MCF 10A (cell line): ENCODE measurements around the gene GDF11. TPM values are rescaled to one million over a fixed set of nuclear protein-coding genes. Genes with fewer than 3 reads are reported as not detected.

Experiments
- BruUV-seq: library from RNA; stranded (reverse); fragments of 400-500 nt; replicated peaks from 2 replicates; lab custom pipeline; 2021; lab: Mats Ljungman, UMichigan
- CTCF ChIA-PET: fragments of 300-600 bp; sonication (Branson Sonifier 250); formaldehyde crosslinking; extraction: SDS; loops from one replicate; lab custom pipeline; 2021; ENCODE audit warnings: antibody characterized with exemption, inconsistent platforms; lab: Yijun Ruan, JAX
- POLR2A ChIA-PET: fragments of 300-600, 350-650 bp; sonication (Branson Sonifier 250); formaldehyde crosslinking; extraction: SDS; loops from one replicate; lab custom pipeline; 2020; ENCODE audit warnings: antibody characterized with exemption, inconsistent platforms; lab: Yijun Ruan, JAX
- DNase-seq: peaks from one replicate; pipeline ENCODE4 v3.0.0-alpha.2; 2018; ENCODE audit not compliant: unreplicated experiment
- H3K27ac Mint-ChIP-seq: one replicate; pipeline ENCODE4 v1.8.0; 2022; ENCODE audit warnings: mild to moderate bottlenecking, low read depth, mixed read lengths; ENCODE audit not compliant: unreplicated experiment
- H3K27me3 Mint-ChIP-seq: one replicate; pipeline ENCODE4 v1.8.0; 2022; ENCODE audit warnings: mixed read lengths; ENCODE audit not compliant: insufficient read depth, unreplicated experiment
- H3K36me3 Mint-ChIP-seq: one replicate; pipeline ENCODE4 v1.8.0; 2022; ENCODE audit warnings: mild to moderate bottlenecking, moderate library complexity, mixed read lengths; ENCODE audit not compliant: insufficient read depth, unreplicated experiment
- H3K4me1 Mint-ChIP-seq: one replicate; pipeline ENCODE4 v1.8.0; 2022; ENCODE audit warnings: mixed read lengths; ENCODE audit not compliant: insufficient read depth, unreplicated experiment
- H3K4me3 Mint-ChIP-seq: one replicate; pipeline ENCODE4 v1.8.0; 2022; ENCODE audit warnings: mild to moderate bottlenecking, moderate library complexity, mixed read lengths; ENCODE audit not compliant: unreplicated experiment
- H3K9me3 Mint-ChIP-seq: one replicate; pipeline ENCODE4 v1.8.0; 2022; ENCODE audit warnings: mixed read lengths; ENCODE audit not compliant: unreplicated experiment
- CTCF ChIP-seq: fragments of 200-600 bp; IDR thresholded peaks from one replicate; pipeline ENCODE4 v1.8.0; 2022; ENCODE audit warnings: antibody characterized with exemption, mild to moderate bottlenecking; ENCODE audit not compliant: unreplicated experiment
- intact Hi-C: fragments of 100-400 bp; cut with micrococcal nuclease; formaldehyde crosslinking; loops from 2 replicates; pipeline ENCODE4 v1.14.1; 2022
- total RNA-seq: library from RNA; stranded (reverse); gene quantifications from 2 replicates; pipeline ENCODE4 v1.2.3, GENCODE V29; 2022

The GDF11 gene
- total RNA-seq, 1 experiment from 2014 or later, result 1.9 TPM

DNA sequence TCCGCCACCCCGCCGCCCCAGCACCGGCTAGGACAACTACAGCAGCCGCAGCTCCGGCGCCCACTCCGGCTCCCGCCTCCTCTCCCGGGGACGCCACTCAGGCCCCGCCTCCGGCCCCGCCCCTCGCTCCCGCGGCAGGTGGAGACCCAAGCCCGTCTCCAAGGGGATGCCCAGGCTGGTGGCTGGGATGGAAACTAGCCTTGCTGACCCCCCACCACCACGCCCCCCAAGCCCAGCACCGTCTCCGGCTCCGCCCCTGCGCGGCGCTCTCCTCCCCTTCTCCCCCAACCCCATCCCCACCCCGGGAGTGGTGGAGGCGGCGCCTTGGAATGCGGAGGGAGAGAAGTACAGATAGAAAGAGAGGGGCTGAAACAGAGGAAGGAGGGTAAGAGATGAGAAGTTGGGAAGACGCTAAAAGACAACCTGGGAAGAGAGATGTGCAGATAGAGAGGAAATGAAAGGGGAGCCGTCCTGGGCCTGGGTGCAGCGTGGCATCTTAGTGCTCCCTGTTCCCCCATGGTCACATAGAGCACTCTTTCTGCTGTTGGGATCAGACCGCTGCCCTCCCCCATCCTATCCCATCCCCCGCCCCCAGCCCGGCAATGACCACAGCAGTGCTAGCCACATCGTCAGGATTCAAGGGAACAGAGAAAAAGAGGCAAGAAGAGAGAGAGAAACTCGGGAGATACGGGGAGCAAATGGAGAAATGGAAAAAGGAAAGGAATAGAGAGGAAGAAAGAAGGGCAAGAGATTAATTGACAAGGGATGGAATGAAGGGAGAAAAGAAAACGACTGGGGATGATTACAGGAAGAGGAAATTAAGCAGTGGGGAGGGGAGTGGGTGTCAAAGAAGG lies 34.9 kb upstream of the GDF11 start, which contains the start of gene ITGA7:
Gene ITGA7 (minus strand): TSS at position 64 of the 854 bp plus-strand sequence. CDS start 222 bp downstream, outside the sequence.
- peaks cover 38% of the 10 kb centered on the region for H3K27me3 Mint-ChIP-seq
- no TSS peak for BruUV-seq
- H3K4me1 Mint-ChIP-seq, result peaks cover 16% of the 10 kb centered on the region
- no peak for DNase-seq
- CTCF ChIA-PET, result no interaction called here
- H3K4me3 Mint-ChIP-seq, result peak within 1 kb of the TSS; percentile 60
- no peak within 1 kb of the TSS for H3K27ac Mint-ChIP-seq
- H3K9me3 Mint-ChIP-seq, result no peaks in the 10 kb centered on the region
- TF ChIP-seq CTCF, result no peak
- H3K36me3 Mint-ChIP-seq, result no peaks in the 10 kb centered on the region
- POLR2A ChIA-PET, result no interaction called here
- intact Hi-C loops, result no loop called here

- Mint-ChIP-seq H3K9me3 (no peaks in the 10 kb centered on the region), H3K27ac (no peak overlapping the region), H3K4me1 (peaks cover 21% of the 10 kb centered on the region), H3K36me3 (no peaks in the 10 kb centered on the region), H3K27me3 (peaks cover 38% of the 10 kb centered on the region), H3K4me3 (peak overlapping the region; percentile 7)
- TF ChIP-seq CTCF, result no peak
- intact Hi-C loops, result no loop called here
- BruUV-seq, result no TSS peak
- no peak for DNase-seq
- ChIA-PET CTCF (no interaction called here), POLR2A (no interaction called here)
Measured at GRCh38 chr12:55708695-55709233, 34.2 kb upstream of the GDF11 start.

GRCh38 chr12:55711786-55712553 lies 31.0 kb upstream of the GDF11 start:
- no TSS peak for BruUV-seq
- Mint-ChIP-seq H3K4me3 (no peak overlapping the region), H3K9me3 (no peaks in the 10 kb centered on the region), H3K27me3 (peaks cover 31% of the 10 kb centered on the region), H3K27ac (no peak overlapping the region), H3K36me3 (peaks cover 8% of the 10 kb centered on the region), H3K4me1 (peaks cover 26% of the 10 kb centered on the region)
- intact Hi-C loops, result no loop called here
- no peak for DNase-seq
- TF ChIP-seq CTCF, result no peak
- ChIA-PET CTCF (interaction anchor here (0.6 to 1.2 kb wide), 3 partner anchors 10 to 108 kb away, joined by 3 read pairs; no protein-coding TSS in a partner anchor), POLR2A (no interaction called here)
